Measurements from ENCODE around the gene BBLN. TPM values are rescaled to one million over a fixed set of nuclear protein-coding genes. Genes with fewer than 3 reads are reported as not detected.

The BBLN gene
- total RNA-seq, 1 experiment from 2014 or later = 48.5 TPM

- intact Hi-C loops (cut with micrococcal nuclease; ENCODE audit: unreplicated experiment) (no loop called here), in situ Hi-C loops (cut with HindIII; ENCODE audit: low pct_unique_long_range_greater_than_20kb, low sequenced_read_pairs) (no loop called here)
- Histone ChIP-seq H3K36me3 (ENCODE audit: control insufficient read depth, insufficient read depth, low read length) (no peaks in the 10 kb centered on the region), H3K27me3 (ENCODE audit: control insufficient read depth, insufficient read depth, low read length) (no peaks in the 10 kb centered on the region), H3K4me1 (ENCODE audit: control insufficient read depth, insufficient read depth, low read length) (peaks cover 5% of the 10 kb centered on the region), H3K27ac (ENCODE audit: low read length) (no peak overlapping the region), H3K9me3 (ENCODE audit: control insufficient read depth, insufficient read depth, low read depth, low read length) (no peaks in the 10 kb centered on the region), H3K4me3 (ENCODE audit: low read depth in 2 of 2, low read length in 2 of 2) (no peak overlapping the region)
- ChIA-PET POLR2A (no interaction called here), CTCF (no interaction called here)
- ATAC-seq (no peak), DNase-seq (ENCODE audit: low read depth, low spot score) (no peak)
- TF ChIP-seq TCF7L2 (IDR thresholded peaks at IDR 0.05; ENCODE audit: low read depth, low read length) (no peak), POLR2AphosphoS5 (IDR thresholded peaks at IDR 0.05; ENCODE audit: low read depth, low read length) (no peak), REST (IDR thresholded peaks at IDR 0.05; ENCODE audit: insufficient read depth in 1 of 2, low read depth in 2 of 2, low read length in 1 of 2) (no peak), CTCF (IDR thresholded peaks at IDR 0.05) (no peak), SIN3A (IDR thresholded peaks at IDR 0.05; ENCODE audit: borderline replicate concordance, insufficient read depth, low read depth, low read length) (no peak)
- no TSS peak for BruUV-seq (replicated peaks)
Observed at GRCh38 chr9:128150594-128151308, 9.3 kb upstream of the BBLN start.

GRCh38 chr9:128151309-128152132 lies 8.5 kb upstream of the BBLN start:
- H3K27me3 ChIP-seq (ENCODE audit: control insufficient read depth, insufficient read depth, low read length) = no peaks in the 10 kb centered on the region
- in situ Hi-C loops (cut with HindIII; ENCODE audit: low pct_unique_long_range_greater_than_20kb, low sequenced_read_pairs) = no loop called here
- intact Hi-C loops (cut with micrococcal nuclease; ENCODE audit: unreplicated experiment) = no loop called here
- ChIA-PET CTCF (no interaction called here), POLR2A (no interaction called here)
- ATAC-seq = no peak
- H3K4me3 ChIP-seq (ENCODE audit: low read depth in 2 of 2, low read length in 2 of 2) = no peak overlapping the region
- H3K36me3 ChIP-seq (ENCODE audit: control insufficient read depth, insufficient read depth, low read length) = no peaks in the 10 kb centered on the region
- TF ChIP-seq CTCF (IDR thresholded peaks at IDR 0.05) (no peak), TCF7L2 (IDR thresholded peaks at IDR 0.05; ENCODE audit: low read depth, low read length) (no peak), REST (IDR thresholded peaks at IDR 0.05; ENCODE audit: insufficient read depth in 1 of 2, low read depth in 2 of 2, low read length in 1 of 2) (no peak), SIN3A (IDR thresholded peaks at IDR 0.05; ENCODE audit: borderline replicate concordance, insufficient read depth, low read depth, low read length) (no peak), POLR2AphosphoS5 (IDR thresholded peaks at IDR 0.05; ENCODE audit: low read depth, low read length) (no peak)
- no peak for DNase-seq (ENCODE audit: low read depth, low spot score)
- peaks cover 5% of the 10 kb centered on the region for H3K4me1 ChIP-seq (ENCODE audit: control insufficient read depth, insufficient read depth, low read length)
- no peak overlapping the region for H3K27ac ChIP-seq (ENCODE audit: low read length)
- no peaks in the 10 kb centered on the region for H3K9me3 ChIP-seq (ENCODE audit: control insufficient read depth, insufficient read depth, low read depth, low read length)
- BruUV-seq (replicated peaks) = no TSS peak

Measured in Panc1 (cell line).